ENCODE results near the gene HNRNPUL2. TPM values are rescaled to one million over a fixed set of nuclear protein-coding genes. Genes with fewer than 3 reads are reported as not detected.

The HNRNPUL2 gene
- total RNA-seq, 1 donor from 2014 or later: 23.6 TPM

GRCh38 chr11:62671608-62672389 is 55.5 kb downstream of the HNRNPUL2 start, which contains the start of the genes LBHD1 and UQCC3:
Gene LBHD1, minus strand, starts transcription at chr11:62672267. Its CDS starts 2,236 bp downstream, at chr11:62670031.
Gene UQCC3, plus strand, starts transcription at chr11:62671673. Its CDS starts 73 bp downstream, at chr11:62671746.
- DNase-seq (ENCODE audit: extremely low read depth, low read depth, low spot score): no peak

DNA sequence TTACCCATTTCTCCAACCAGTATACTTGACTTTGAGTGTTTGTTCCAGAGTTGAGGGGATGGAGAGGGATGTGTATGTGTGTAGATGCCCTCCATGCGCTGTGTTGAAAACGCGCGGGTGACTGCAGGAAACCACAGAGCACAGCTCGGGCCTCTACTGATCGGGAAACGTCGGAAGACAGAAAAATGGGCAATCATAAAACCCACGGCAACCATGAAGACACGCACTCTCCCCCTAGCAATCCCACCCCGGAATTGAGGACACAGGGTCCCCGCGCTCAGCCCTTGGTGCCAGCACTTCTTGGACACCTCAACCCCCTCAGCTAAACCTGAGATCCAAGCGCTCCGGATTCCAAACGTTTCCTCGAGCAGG is 56.0 kb downstream of the HNRNPUL2 start:
- DNase-seq (ENCODE audit: extremely low read depth, low read depth, low spot score): no peak

DNA sequence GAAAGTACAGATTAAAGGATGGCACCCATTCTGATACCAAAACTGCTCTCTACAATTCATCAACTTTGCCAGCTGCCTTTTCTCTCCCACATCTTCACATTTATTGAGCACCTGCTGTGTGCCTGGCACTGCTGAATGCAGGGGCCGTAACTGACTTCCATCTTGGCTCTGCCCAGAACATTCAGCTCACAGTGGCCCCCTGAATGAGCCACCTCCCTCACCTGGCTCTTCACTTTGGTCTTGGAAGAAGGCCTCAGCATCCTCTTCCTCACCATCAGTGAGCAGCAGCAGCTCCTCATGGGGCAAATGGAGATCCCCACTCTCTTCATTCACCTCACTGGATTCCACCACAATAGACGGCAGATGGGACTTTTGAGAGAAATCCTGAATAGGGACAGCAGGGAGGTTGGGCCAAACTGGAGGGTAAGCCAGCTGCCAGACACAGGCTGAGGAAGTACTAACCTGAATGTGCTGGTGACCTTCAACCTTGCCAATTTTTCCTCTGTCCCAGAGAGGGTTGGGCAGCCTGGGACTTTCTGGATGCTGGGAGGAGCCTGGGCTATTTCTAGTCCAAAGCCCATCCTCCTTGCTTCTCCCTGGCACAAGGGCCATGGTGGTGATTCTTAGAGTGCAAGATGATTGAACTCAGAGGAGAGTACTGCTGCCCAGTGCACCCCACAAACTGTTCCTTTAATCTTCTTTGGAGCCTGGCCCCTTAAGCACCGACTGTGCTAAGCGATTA is 57.7 kb downstream of the HNRNPUL2 start:
- DNase-seq (ENCODE audit: extremely low read depth, low read depth, low spot score): no peak

DNA sequence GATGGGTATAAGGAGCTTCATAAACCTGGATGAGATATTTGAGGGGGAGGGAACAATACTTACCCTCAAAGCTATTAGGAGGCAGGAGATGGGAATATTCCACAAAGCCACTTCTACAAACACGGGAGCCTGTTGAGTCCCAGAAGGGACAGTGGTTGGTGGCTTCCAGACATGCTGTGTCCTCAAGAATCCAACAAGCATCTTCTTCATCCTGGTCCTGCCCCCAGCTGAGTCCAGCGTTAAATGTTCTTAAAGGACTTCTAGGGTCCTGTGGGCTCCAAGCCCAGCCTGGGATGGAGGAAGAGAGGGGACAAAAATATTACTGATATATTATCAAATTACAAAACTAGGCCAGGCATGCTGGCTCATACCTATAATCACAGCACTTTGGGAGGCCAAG is 59.8 kb downstream of the HNRNPUL2 start:
- DNase-seq (ENCODE audit: extremely low read depth, low read depth, low spot score): no peak

DNA sequence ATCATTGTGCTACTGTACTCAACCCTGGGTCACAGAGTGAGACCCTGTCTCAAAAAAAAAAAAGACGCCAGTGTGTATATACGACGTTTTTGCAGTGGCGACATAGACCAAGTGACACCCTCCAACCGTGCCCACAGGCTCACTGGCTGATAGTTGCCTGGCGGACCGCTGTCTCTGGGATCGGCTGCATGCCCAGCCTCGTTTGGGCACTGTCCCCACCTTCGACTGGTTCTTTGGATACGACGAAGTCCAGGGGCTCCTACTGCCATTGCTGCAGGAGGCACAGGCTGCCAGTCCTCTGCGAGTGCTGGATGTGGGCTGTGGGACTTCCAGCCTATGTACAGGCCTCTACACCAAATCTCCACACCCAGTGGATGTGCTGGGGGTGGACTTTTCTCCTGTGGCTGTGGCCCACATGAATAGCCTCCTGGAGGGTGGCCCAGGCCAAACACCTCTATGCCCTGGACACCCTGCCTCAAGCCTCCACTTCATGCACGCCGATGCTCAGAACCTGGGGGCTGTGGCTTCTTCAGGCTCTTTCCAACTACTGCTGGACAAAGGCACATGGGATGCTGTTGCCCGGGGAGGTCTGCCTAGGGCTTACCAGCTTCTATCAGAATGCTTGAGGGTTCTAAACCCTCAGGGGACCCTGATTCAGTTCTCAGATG is 60.9 kb downstream of the HNRNPUL2 start:
- no peak for DNase-seq (ENCODE audit: extremely low read depth, low read depth, low spot score)

DNA sequence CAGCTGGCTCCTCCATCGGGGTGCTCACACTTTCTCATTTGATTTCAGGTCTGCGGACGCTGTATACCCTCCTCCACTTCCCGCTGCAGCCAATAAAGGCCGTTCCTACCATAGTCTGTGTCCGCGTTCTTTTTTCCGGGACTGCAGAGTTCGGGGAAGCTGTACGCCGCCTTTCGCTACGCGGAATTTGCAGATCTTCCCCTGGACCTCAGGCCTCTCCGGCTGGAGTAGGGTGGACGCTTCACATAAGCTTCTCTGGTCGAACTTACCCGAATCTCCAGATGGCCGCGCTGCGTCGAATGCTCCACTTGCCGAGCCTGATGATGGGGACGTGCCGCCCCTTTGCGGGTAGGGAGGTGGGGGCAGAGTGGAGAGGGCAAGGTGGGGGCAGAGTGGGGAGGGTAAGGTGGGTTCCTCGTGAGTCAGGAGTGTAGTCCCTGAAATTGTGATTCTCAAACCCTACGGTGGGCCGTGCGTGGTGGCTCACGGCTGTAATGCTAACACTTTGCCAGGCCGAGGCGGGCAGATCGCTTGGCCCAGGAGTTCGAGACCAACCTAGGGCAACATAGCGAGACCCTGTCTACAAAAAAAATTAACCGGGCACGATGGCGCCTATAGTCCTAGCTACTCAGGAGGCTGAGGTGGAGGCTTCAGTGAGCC is 61.5 kb downstream of the HNRNPUL2 start:
- no peak for DNase-seq (ENCODE audit: extremely low read depth, low read depth, low spot score)

- DNase-seq (ENCODE audit: extremely low read depth, low read depth, low spot score): no peak
Measured at GRCh38 chr11:62665075-62665598, 62.1 kb downstream of the HNRNPUL2 start, which contains the start of the genes C11orf98 and CSKMT. Gene C11orf98, minus strand, starts transcription at chr11:62665210. Its CDS starts 41 bp downstream, at chr11:62665169. Gene CSKMT, plus strand, starts transcription at chr11:62665312. Its CDS starts 568 bp downstream, at chr11:62665880.

DNA sequence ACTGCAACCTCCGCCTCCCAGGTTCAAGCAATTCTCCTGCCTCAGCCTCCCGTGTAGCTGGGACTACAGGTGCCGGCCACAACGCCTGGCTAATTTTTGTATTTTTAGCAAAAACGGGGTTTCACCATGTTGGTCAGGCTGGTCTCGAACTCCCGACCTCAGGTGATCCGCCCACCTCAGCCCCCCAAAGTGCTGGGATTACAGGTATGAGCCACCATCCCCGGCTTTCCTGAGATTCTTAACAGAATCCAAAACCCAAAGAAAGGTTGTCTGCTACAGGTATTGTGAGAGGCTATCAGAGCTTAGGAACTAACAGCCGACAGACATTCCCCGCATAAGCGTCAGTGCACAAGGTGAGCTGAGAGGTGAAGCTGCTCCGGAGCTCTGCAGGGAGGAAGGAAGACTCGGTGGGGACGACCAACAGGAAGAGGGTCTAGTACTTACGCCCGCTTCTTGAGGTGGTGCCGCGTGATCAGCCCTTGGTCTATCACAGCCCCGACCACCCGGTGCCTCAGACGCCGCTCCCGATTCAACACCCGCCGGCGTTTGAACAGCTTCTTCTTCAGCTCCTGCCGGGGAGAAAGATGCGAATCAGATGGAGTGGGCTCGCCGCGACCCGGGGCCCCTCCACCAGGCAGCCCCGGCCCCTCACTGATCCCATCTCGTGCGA is 62.7 kb downstream of the HNRNPUL2 start:
- no peak for DNase-seq (ENCODE audit: extremely low read depth, low read depth, low spot score)

Other genes starting within 250 kb of the HNRNPUL2 start
- gene AHNAK, start 180.7 kb downstream of the HNRNPUL2 start, total RNA-seq: 562 and 666 TPM in 2 replicates
- 1,186 and 1,947 TPM in 2 replicates for gene EEF1G, start 153.6 kb downstream of the HNRNPUL2 start, total RNA-seq
- gene TUT1, start 135.9 kb downstream of the HNRNPUL2 start, total RNA-seq: 12.8 and 16.8 TPM in 2 replicates
- 143 and 154 TPM in 2 replicates for gene MTA2, start 125.6 kb downstream of the HNRNPUL2 start, total RNA-seq
- 33.2 and 83.2 TPM in 2 replicates for gene EML3, start 114.7 kb downstream of the HNRNPUL2 start, total RNA-seq
- 1.4 and 2.3 TPM in 2 replicates for gene ROM1, start 114.2 kb downstream of the HNRNPUL2 start, total RNA-seq
- 38.3 and 42.5 TPM in 2 replicates for gene B3GAT3, start 105.5 kb downstream of the HNRNPUL2 start, total RNA-seq
- 295 and 372 TPM in 2 replicates for gene GANAB, start 80.8 kb downstream of the HNRNPUL2 start, total RNA-seq
- 29.0 and 29.5 TPM in 2 replicates for gene INTS5, start 74.2 kb downstream of the HNRNPUL2 start, total RNA-seq
- 49.7 and 56.8 TPM in 2 replicates for gene C11orf98, start 62.2 kb downstream of the HNRNPUL2 start, total RNA-seq
- 2.4 and 2.5 TPM in 2 replicates for gene CSKMT, start 62.1 kb downstream of the HNRNPUL2 start, total RNA-seq
- 7.8 and 9.9 TPM in 2 replicates for gene UQCC3, start 55.8 kb downstream of the HNRNPUL2 start, total RNA-seq
- 2.1 and 7.1 TPM in 2 replicates for gene LBHD1, start 55.2 kb downstream of the HNRNPUL2 start, total RNA-seq
- gene UBXN1, start 48.4 kb downstream of the HNRNPUL2 start, total RNA-seq: 134 and 162 TPM in 2 replicates
- not detected in 2 replicates for gene LRRN4CL, start 37.9 kb downstream of the HNRNPUL2 start, total RNA-seq
- 34.8 and 36.4 TPM in 2 replicates for gene BSCL2, start 20.0 kb downstream of the HNRNPUL2 start, total RNA-seq
- gene GNG3, start 19.8 kb downstream of the HNRNPUL2 start, total RNA-seq: not detected in 2 replicates
- gene TTC9C, start 1.0 kb upstream of the HNRNPUL2 start, total RNA-seq: 34.9 and 35.2 TPM in 2 replicates
- 7.2 and 12.6 TPM in 2 replicates for gene ZBTB3, start 26.7 kb upstream of the HNRNPUL2 start, total RNA-seq
- gene POLR2G, start 34.1 kb upstream of the HNRNPUL2 start, total RNA-seq: 75.5 and 88.6 TPM in 2 replicates
- 20.6 and 21.8 TPM in 2 replicates for gene TAF6L, start 43.9 kb upstream of the HNRNPUL2 start, total RNA-seq
- 63.9 and 65.4 TPM in 2 replicates for gene TMEM179B, start 59.9 kb upstream of the HNRNPUL2 start, total RNA-seq
- 16.8 and 23.2 TPM in 2 replicates for gene TMEM223, start 64.5 kb upstream of the HNRNPUL2 start, total RNA-seq
- gene NXF1, start 78.0 kb upstream of the HNRNPUL2 start, total RNA-seq: 38.1 and 63.2 TPM in 2 replicates
- 36.7 and 37.1 TPM in 2 replicates for gene STX5, start 104.6 kb upstream of the HNRNPUL2 start, total RNA-seq
- gene TEX54, start 105.4 kb upstream of the HNRNPUL2 start, total RNA-seq: not detected in 2 replicates
- 32.3 and 37.5 TPM in 2 replicates for gene WDR74, start 112.1 kb upstream of the HNRNPUL2 start, total RNA-seq
- 128 and 157 TPM in 2 replicates for gene SLC3A2, start 153.4 kb upstream of the HNRNPUL2 start, total RNA-seq
- gene CHRM1, start 193.9 kb upstream of the HNRNPUL2 start, total RNA-seq: not detected in 2 replicates